HepG2 (cell line): ENCODE data around the gene FAF1. TPM values are rescaled to one million over a fixed set of nuclear protein-coding genes. Genes with fewer than 3 reads are reported as not detected.

ENCODE experiments used
- ATAC-seq: fragments of 200-7000 bp; cut with Tn5 transposase; 3 replicates; pipeline ENCODE4 v1.9.1; 2020; ENCODE audit warnings: mild to moderate bottlenecking, moderate library complexity
- BruUV-seq: library from RNA; stranded (reverse); fragments of 400-500 nt; replicated peaks from 2 replicates; lab custom pipeline; 2021; lab: Mats Ljungman, UMichigan
- CTCF ChIA-PET: fragments of 300-600 bp; formaldehyde crosslinking; extraction: SDS; loops from one replicate; lab custom pipeline; 2021; ENCODE audit warnings: low total read pairs, inconsistent platforms, low intra/inter-chr PET ratio; lab: Yijun Ruan, JAX
- POLR2A ChIA-PET: fragments of 350-600 bp; sonication (Branson Sonifier 250); formaldehyde crosslinking; loops from one replicate; lab custom pipeline; 2020; ENCODE audit warnings: antibody characterized with exemption, inconsistent platforms; lab: Yijun Ruan, JAX
- DNase-seq: peaks from one replicate; pipeline ENCODE4 v3.0.0-alpha.2; 2015; ENCODE audit warnings: low spot score
- FAIRE-seq: peaks from 3 replicates; lab custom pipeline; 2011; peaks lifted over from hg19 to GRCh38; lab: Jason Lieb, UNC
- H2AFZ ChIP-seq: one replicate; pipeline ENCODE4 v1.6.1; 2011; ENCODE audit warnings: low read length, inconsistent platforms
- H3K27ac ChIP-seq: fragments of 300-600 bp; 3 replicates; pipeline ENCODE4 v1.8.0; 2011; ENCODE audit warnings: mixed run types, mild to moderate bottlenecking, mixed read lengths, low read length, inconsistent platforms; ENCODE audit not compliant: insufficient read depth; ENCODE audit errors: extremely low read length
- H3K27me3 ChIP-seq, 2 experiments: fragments of 200-600 bp in 1 of 2; 2 replicates in 1 of 2; 3 replicates in 1 of 2; pipeline versions ENCODE4 v1.6.0 to v1.8.0; 2011; ENCODE audit warnings: low read length in 2 of 2, mild to moderate bottlenecking in 2 of 2, moderate library complexity in 2 of 2, inconsistent platforms in 1 of 2; ENCODE audit not compliant: insufficient read depth in 2 of 2, control insufficient read depth in 1 of 2
- H3K36me3 ChIP-seq, 2 experiments: fragments of 200-600 bp in 1 of 2; replicated peaks in 1 of 2; 2 replicates in 1 of 2; 3 replicates in 1 of 2; pipeline versions ENCODE4 v1.5.1 to v1.8.0; 2011; ENCODE audit warnings: low read length in 2 of 2, inconsistent platforms in 1 of 2; ENCODE audit not compliant: insufficient read depth in 2 of 2, control insufficient read depth in 1 of 2
- H3K4me1 ChIP-seq: 2 replicates; pipeline ENCODE4 v1.5.1; 2012; ENCODE audit warnings: low read length, inconsistent platforms; ENCODE audit not compliant: insufficient read depth
- H3K4me2 ChIP-seq: 2 replicates; pipeline ENCODE4 v1.6.0; 2011; ENCODE audit warnings: low read depth, low read length, inconsistent platforms
- H3K4me3 ChIP-seq, 3 experiments: fragments of 200-600 bp in 1 of 3; sonication (generic), shearing (Covaris generic) in 1 of 3; replicated peaks in 1 of 3; 2 replicates each; pipeline ENCODE4 v1.5.1; 2011 to 2016; ENCODE audit warnings: low read length in 3 of 3, inconsistent platforms in 2 of 3, low read depth in 2 of 3, mild to moderate bottlenecking in 2 of 3, control low read depth in 1 of 3, mixed read lengths in 1 of 3; ENCODE audit not compliant: insufficient read depth in 1 of 3
- H3K79me2 ChIP-seq: one replicate; pipeline ENCODE4 v1.6.1; 2011; ENCODE audit warnings: low read length, inconsistent platforms; ENCODE audit not compliant: insufficient read depth
- H3K9ac ChIP-seq: 2 replicates; pipeline ENCODE4 v1.6.0; 2011; ENCODE audit warnings: mild to moderate bottlenecking, low read depth, low read length, inconsistent platforms; ENCODE audit not compliant: insufficient read depth
- H3K9me3 ChIP-seq: 2 replicates; pipeline ENCODE4 v1.5.1; 2012; ENCODE audit warnings: mild to moderate bottlenecking, low read length
- H4K20me1 ChIP-seq: 2 replicates; pipeline ENCODE4 v1.6.0; 2011; ENCODE audit warnings: inconsistent platforms, mild to moderate bottlenecking, low read length, moderate library complexity; ENCODE audit not compliant: insufficient read depth
- CSRNP2 ChIP-seq: sonication (generic); formaldehyde crosslinking; conservative IDR thresholded peaks from 2 replicates; pipeline ENCODE4 v1.8.0; 2022; ENCODE audit warnings: low read depth, missing genetic modification reagents
- SNAI1 ChIP-seq: sonication (generic); formaldehyde crosslinking; IDR thresholded peaks from 2 replicates; pipeline ENCODE4 v1.5.0; 2020; ENCODE audit warnings: mild to moderate bottlenecking, missing genetic modification reagents, borderline replicate concordance
- SRSF1 ChIP-seq: fragments of 200-400 bp; formaldehyde crosslinking; optimal IDR thresholded peaks from 2 replicates; pipeline ENCODE3; 2017; ENCODE audit warnings: mild to moderate bottlenecking, low read depth, low read length, moderate library complexity
- TBX2 ChIP-seq: sonication (generic); formaldehyde crosslinking; IDR thresholded peaks from 2 replicates; pipeline ENCODE4 v1.5.0; 2020; ENCODE audit warnings: missing genetic modification reagents, mild to moderate bottlenecking, borderline replicate concordance
- TP53 ChIP-seq: sonication (generic); formaldehyde crosslinking; conservative IDR thresholded peaks from 2 replicates; pipeline ENCODE4 v1.4.0; 2020; ENCODE audit warnings: missing genetic modification reagents
- ZNF124 ChIP-seq: sonication (generic); formaldehyde crosslinking; IDR thresholded peaks from 2 replicates; pipeline ENCODE4 v1.4.0; 2020; ENCODE audit warnings: missing genetic modification reagents
- ZNF282 ChIP-seq: fragments of 450-650 bp; IDR thresholded peaks from 2 replicates; pipeline ENCODE4 v1.6.1; 2018; ENCODE audit not compliant: partially characterized antibody
- ZNF564 ChIP-seq: sonication (generic); formaldehyde crosslinking; IDR thresholded peaks from 2 replicates; pipeline ENCODE4 v1.8.1; 2023; ENCODE audit warnings: mild to moderate bottlenecking, missing genetic modification reagents
- ZNF570 ChIP-seq: sonication (generic); formaldehyde crosslinking; IDR thresholded peaks from 2 replicates; pipeline ENCODE4 v1.4.0; 2020; ENCODE audit warnings: mild to moderate bottlenecking, missing genetic modification reagents, borderline replicate concordance
- ZNF609 ChIP-seq: sonication (generic); formaldehyde crosslinking; IDR thresholded peaks from 2 replicates; pipeline ENCODE4 v1.4.0; 2020; ENCODE audit warnings: mild to moderate bottlenecking, missing genetic modification reagents, borderline replicate concordance
- ZNF879 ChIP-seq: sonication (generic); formaldehyde crosslinking; IDR thresholded peaks from 2 replicates; pipeline ENCODE4 v1.8.1; 2023; ENCODE audit warnings: missing genetic modification reagents
- WGBS: methylation state at CpG from one replicate; pipeline ENCODE4 v1.1.6; 2017; ENCODE audit warnings: low lambda C conversion rate; 5-methylcytosine and 5-hydroxymethylcytosine counted together
- in situ Hi-C: cut with HindIII; loops from 2 replicates; pipeline ENCODE4 v1.10.0; 2017; ENCODE audit warnings: low pct_unique_long_range_greater_than_20kb; ENCODE audit not compliant: extremely low pct_ligation_motif_present
- intact Hi-C: fragments of 100-400 bp; cut with micrococcal nuclease; formaldehyde crosslinking; loops from one replicate; pipeline ENCODE4 v1.10.0; 2022; ENCODE audit not compliant: unreplicated experiment
- polyA plus RNA-seq, 8 experiments: library from polyadenylated mRNA; depleted of rRNA in 3 of 8; stranded (reverse) in 7 of 8; unstranded in 1 of 8; fragments of >200 nt; fragmentation: Illumina TruSeq in 4 of 8; extraction: Trizol in 4 of 8; gene quantifications; 2 replicates each; pipeline versions ENCODE4 v1.2.1 to v1.2.3, GENCODE V29; 2011 to 2016; ENCODE audit warnings: low read depth in 4 of 8, missing spikeins in 1 of 8, mixed read lengths in 1 of 8; ENCODE audit not compliant: insufficient read depth in 1 of 8
- total RNA-seq, 5 experiments: library from RNA; depleted of rRNA; stranded (reverse); fragments of >200 nt; fragmentation: Illumina TruSeq; extraction: Trizol; gene quantifications; 2 replicates each; pipeline ENCODE4 v1.2.3, GENCODE V29; 2016; ENCODE audit warnings: low read depth in 1 of 5
- TF ChIP-seq, protein P1 (sequence below): sonication (generic); formaldehyde crosslinking; IDR thresholded peaks from 2 replicates; pipeline ENCODE4 v1.5.1; 2020; ENCODE audit warnings: missing genetic modification reagents, mild to moderate bottlenecking, borderline replicate concordance
- TF ChIP-seq, protein P2 (sequence below): sonication (generic); formaldehyde crosslinking; IDR thresholded peaks from 2 replicates; pipeline ENCODE4 v1.8.1; 2023; ENCODE audit warnings: mild to moderate bottlenecking, missing genetic modification reagents

FAF1 gene
- total and polyA plus RNA-seq, 2 of the 13 experiments (the other 11 are each of a cell fraction or from before 2014, with no cell fraction given), result 19.4 to 63.3 TPM

GRCh38 chr1:50707824-50708223 lies 252.2 kb downstream of the FAF1 start (continued):
- TF ChIP-seq ZNF609 (CRISPR knock-in tag), result no peak
- no peak for TF ChIP-seq ZNF570 (CRISPR knock-in tag)
- no peak for TF ChIP-seq ZNF124
- no peak for TF ChIP-seq SNAI1
- TF ChIP-seq, protein P1, sequence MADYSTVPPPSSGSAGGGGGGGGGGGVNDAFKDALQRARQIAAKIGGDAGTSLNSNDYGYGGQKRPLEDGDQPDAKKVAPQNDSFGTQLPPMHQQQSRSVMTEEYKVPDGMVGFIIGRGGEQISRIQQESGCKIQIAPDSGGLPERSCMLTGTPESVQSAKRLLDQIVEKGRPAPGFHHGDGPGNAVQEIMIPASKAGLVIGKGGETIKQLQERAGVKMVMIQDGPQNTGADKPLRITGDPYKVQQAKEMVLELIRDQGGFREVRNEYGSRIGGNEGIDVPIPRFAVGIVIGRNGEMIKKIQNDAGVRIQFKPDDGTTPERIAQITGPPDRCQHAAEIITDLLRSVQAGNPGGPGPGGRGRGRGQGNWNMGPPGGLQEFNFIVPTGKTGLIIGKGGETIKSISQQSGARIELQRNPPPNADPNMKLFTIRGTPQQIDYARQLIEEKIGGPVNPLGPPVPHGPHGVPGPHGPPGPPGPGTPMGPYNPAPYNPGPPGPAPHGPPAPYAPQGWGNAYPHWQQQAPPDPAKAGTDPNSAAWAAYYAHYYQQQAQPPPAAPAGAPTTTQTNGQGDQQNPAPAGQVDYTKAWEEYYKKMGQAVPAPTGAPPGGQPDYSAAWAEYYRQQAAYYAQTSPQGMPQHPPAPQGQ (CRISPR knock-in tag), result no peak
- TF ChIP-seq ZNF879 (CRISPR knock-in tag), result no peak

DNA sequence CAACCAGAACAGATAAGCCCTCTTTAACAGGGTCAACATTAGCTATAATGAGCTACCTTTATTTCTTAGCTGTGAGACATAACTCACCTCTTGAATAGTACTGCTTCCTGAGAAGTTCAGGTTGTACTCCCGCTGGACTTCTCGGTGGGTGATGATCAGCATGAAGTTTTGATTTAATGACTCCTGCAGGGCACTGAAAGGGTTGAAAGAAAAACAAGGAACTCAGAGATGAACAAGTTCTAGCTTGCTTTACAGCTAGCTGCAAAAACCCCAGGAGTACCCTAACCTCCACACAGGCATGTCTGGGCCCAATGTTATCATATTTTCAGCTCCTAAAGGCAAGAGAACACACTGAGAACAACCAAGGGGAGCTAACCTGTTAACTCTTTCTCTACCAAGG lies 254.4 kb downstream of the FAF1 start:
- H3K4me1 ChIP-seq, result no peaks in the 10 kb centered on the region
- ATAC-seq, result no peak
- no peaks in the 10 kb centered on the region for H3K9me3 ChIP-seq
- H3K79me2 ChIP-seq, result no peaks in the 10 kb centered on the region
- H3K9ac ChIP-seq, result no peak overlapping the region
- no peaks in the 10 kb centered on the region for H3K36me3 ChIP-seq
- H3K27me3 ChIP-seq, result no peaks in the 10 kb centered on the region
- POLR2A ChIA-PET, result no interaction called here
- no peak overlapping the region for H3K4me2 ChIP-seq
- in situ Hi-C loops, result loop anchor here (25.0 kb wide), 2 partner anchors 93 to 343 kb away; no protein-coding TSS in a partner anchor
- no peak overlapping the region for H3K4me3 ChIP-seq
- intact Hi-C loops, result no loop called here
- H3K27ac ChIP-seq, result no peak overlapping the region
- CTCF ChIA-PET, result no interaction called here
- no TSS peak for BruUV-seq
- no peak for FAIRE-seq
- DNase-seq, result no peak
- 94% methylated on average over 2 of the region's 2 CpGs for WGBS
- H2AFZ ChIP-seq, result no peak overlapping the region
- no peaks in the 10 kb centered on the region for H4K20me1 ChIP-seq
- TF ChIP-seq TP53 (CRISPR knock-in tag) (no peak), ZNF564 (CRISPR knock-in tag) (no peak), CSRNP2 (CRISPR knock-in tag) (no peak), ZNF282 (no peak), SRSF1 (no peak), TBX2 (CRISPR knock-in tag) (no peak)
- TF ChIP-seq, protein P2, sequence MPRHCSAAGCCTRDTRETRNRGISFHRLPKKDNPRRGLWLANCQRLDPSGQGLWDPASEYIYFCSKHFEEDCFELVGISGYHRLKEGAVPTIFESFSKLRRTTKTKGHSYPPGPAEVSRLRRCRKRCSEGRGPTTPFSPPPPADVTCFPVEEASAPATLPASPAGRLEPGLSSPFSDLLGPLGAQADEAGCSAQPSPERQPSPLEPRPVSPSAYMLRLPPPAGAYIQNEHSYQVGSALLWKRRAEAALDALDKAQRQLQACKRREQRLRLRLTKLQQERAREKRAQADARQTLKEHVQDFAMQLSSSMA, result no peak
